ENCODE results near the gene NOP53. TPM values are rescaled to one million over a fixed set of nuclear protein-coding genes. Genes with fewer than 3 reads are reported as not detected.
"Not testable (repeated sequence)": the region's sequence is repeated elsewhere in the genome, so short reads cannot be mapped to it uniquely, and the experiment has no call there.

The NOP53 gene
- total and polyA plus RNA-seq, 2 donors (not counting 1 experiment from before 2014, with no cell fraction given) = 59.6 to 60.8 TPM

- Histone ChIP-seq H3K36me3 (ENCODE audit: control insufficient read depth, insufficient read depth, low read length) (no peaks in the 10 kb centered on the region), H3K9me3 (ENCODE audit: control insufficient read depth, insufficient read depth, low read depth, low read length) (no peaks in the 10 kb centered on the region), H3K27ac (ENCODE audit: insufficient read depth, low read length) (no peak overlapping the region), H2AFZ (ENCODE audit: low read length) (no peak overlapping the region), H3K9ac (ENCODE audit: insufficient read depth, low read length) (no peak overlapping the region), H3K4me3 (replicated peaks in 1 of 4; ENCODE audit: control extremely low read depth in 1 of 4, insufficient read depth in 1 of 4, low read depth in 3 of 4, low read length in 4 of 4) (no peak overlapping the region), H3K27me3 (ENCODE audit: control insufficient read depth, insufficient read depth, low read length) (no peaks in the 10 kb centered on the region), H3K4me1 (ENCODE audit: control insufficient read depth, extremely low read depth, insufficient read depth, low read length) (no peaks in the 10 kb centered on the region), H4K20me1 (ENCODE audit: control insufficient read depth, extremely low read depth, insufficient read depth, low read length) (no peaks in the 10 kb centered on the region), H3K79me2 (ENCODE audit: control insufficient read depth, insufficient read depth, low read length) (no peaks in the 10 kb centered on the region), H3K4me2 (ENCODE audit: extremely low read depth, insufficient read depth, low read length) (no peak overlapping the region)
- DNase-seq (ENCODE audit: low read depth in 2 of 2) = no peak
- no peak for TF ChIP-seq CTCF (conservative IDR thresholded peaks at IDR 0.05 in 1 of 2, IDR thresholded peaks at IDR 0.05 in 1 of 2; ENCODE audit: low read depth in 1 of 2, low read length in 2 of 2)
- TF ChIP-seq EZH2 (IDR thresholded peaks at IDR 0.05; ENCODE audit: low read length, missing control alignments) = no peak
Measured at GRCh38 chr19:47767349-47767748, 22.0 kb downstream of the NOP53 start.

- Histone ChIP-seq H3K27me3 (ENCODE audit: control insufficient read depth, insufficient read depth, low read length) (no peaks in the 10 kb centered on the region), H2AFZ (ENCODE audit: low read length) (no peak overlapping the region), H3K79me2 (ENCODE audit: control insufficient read depth, insufficient read depth, low read length) (no peaks in the 10 kb centered on the region), H4K20me1 (ENCODE audit: control insufficient read depth, extremely low read depth, insufficient read depth, low read length) (no peaks in the 10 kb centered on the region), H3K36me3 (ENCODE audit: control insufficient read depth, insufficient read depth, low read length) (no peaks in the 10 kb centered on the region), H3K4me3 (replicated peaks in 1 of 4; ENCODE audit: control extremely low read depth in 1 of 4, insufficient read depth in 1 of 4, low read depth in 3 of 4, low read length in 4 of 4) (no peak overlapping the region), H3K9ac (ENCODE audit: insufficient read depth, low read length) (no peak overlapping the region), H3K9me3 (ENCODE audit: control insufficient read depth, insufficient read depth, low read depth, low read length) (no peaks in the 10 kb centered on the region), H3K27ac (ENCODE audit: insufficient read depth, low read length) (no peak overlapping the region), H3K4me2 (ENCODE audit: extremely low read depth, insufficient read depth, low read length) (no peak overlapping the region), H3K4me1 (ENCODE audit: control insufficient read depth, extremely low read depth, insufficient read depth, low read length) (no peaks in the 10 kb centered on the region)
- no peak for DNase-seq (ENCODE audit: low read depth in 2 of 2)
- TF ChIP-seq CTCF (conservative IDR thresholded peaks at IDR 0.05 in 1 of 2, IDR thresholded peaks at IDR 0.05 in 1 of 2; ENCODE audit: low read depth in 1 of 2, low read length in 2 of 2) = no peak
- TF ChIP-seq EZH2 (IDR thresholded peaks at IDR 0.05; ENCODE audit: low read length, missing control alignments) = no peak
Measured at GRCh38 chr19:47768604-47769003, 23.3 kb downstream of the NOP53 start.

GRCh38 chr19:47769534-47769933 is 24.2 kb downstream of the NOP53 start:
- Histone ChIP-seq H3K9me3 (ENCODE audit: control insufficient read depth, insufficient read depth, low read depth, low read length) (no peaks in the 10 kb centered on the region), H3K36me3 (ENCODE audit: control insufficient read depth, insufficient read depth, low read length) (no peaks in the 10 kb centered on the region), H3K27me3 (ENCODE audit: control insufficient read depth, insufficient read depth, low read length) (no peaks in the 10 kb centered on the region), H4K20me1 (ENCODE audit: control insufficient read depth, extremely low read depth, insufficient read depth, low read length) (no peaks in the 10 kb centered on the region), H3K27ac (ENCODE audit: insufficient read depth, low read length) (no peak overlapping the region), H3K4me1 (ENCODE audit: control insufficient read depth, extremely low read depth, insufficient read depth, low read length) (no peaks in the 10 kb centered on the region), H3K4me2 (ENCODE audit: extremely low read depth, insufficient read depth, low read length) (no peak overlapping the region), H2AFZ (ENCODE audit: low read length) (no peak overlapping the region), H3K4me3 (replicated peaks in 1 of 4; ENCODE audit: control extremely low read depth in 1 of 4, insufficient read depth in 1 of 4, low read depth in 3 of 4, low read length in 4 of 4) (no peak overlapping the region), H3K79me2 (ENCODE audit: control insufficient read depth, insufficient read depth, low read length) (no peaks in the 10 kb centered on the region), H3K9ac (ENCODE audit: insufficient read depth, low read length) (no peak overlapping the region)
- no peak for DNase-seq (ENCODE audit: low read depth in 2 of 2)
- TF ChIP-seq EZH2 (IDR thresholded peaks at IDR 0.05; ENCODE audit: low read length, missing control alignments) (no peak), CTCF (conservative IDR thresholded peaks at IDR 0.05 in 1 of 2, IDR thresholded peaks at IDR 0.05 in 1 of 2; ENCODE audit: low read depth in 1 of 2, low read length in 2 of 2) (no peak)

GRCh38 chr19:47771291-47771690 is 25.9 kb downstream of the NOP53 start:
- H4K20me1 ChIP-seq (ENCODE audit: control insufficient read depth, extremely low read depth, insufficient read depth, low read length); H2AFZ ChIP-seq (ENCODE audit: low read length); H3K4me3 ChIP-seq (replicated peaks in 1 of 4; ENCODE audit: control extremely low read depth in 1 of 4, insufficient read depth in 1 of 4, low read depth in 3 of 4, low read length in 4 of 4); DNase-seq (ENCODE audit: low read depth in 2 of 2); H3K27me3 ChIP-seq (ENCODE audit: control insufficient read depth, insufficient read depth, low read length); H3K9me3 ChIP-seq (ENCODE audit: control insufficient read depth, insufficient read depth, low read depth, low read length); H3K36me3 ChIP-seq (ENCODE audit: control insufficient read depth, insufficient read depth, low read length); H3K79me2 ChIP-seq (ENCODE audit: control insufficient read depth, insufficient read depth, low read length); H3K4me2 ChIP-seq (ENCODE audit: extremely low read depth, insufficient read depth, low read length); H3K27ac ChIP-seq (ENCODE audit: insufficient read depth, low read length); H3K9ac ChIP-seq (ENCODE audit: insufficient read depth, low read length); H3K4me1 ChIP-seq (ENCODE audit: control insufficient read depth, extremely low read depth, insufficient read depth, low read length): not testable (repeated sequence)

All from fibroblast of lung (primary cell).